GM19025 (cell line): Measurements from ENCODE around the gene ATXN1.

Experiments used
- ATAC-seq: cut with Tn5 transposase; IDR thresholded peaks from one replicate; pipeline ENCODE4 v1.9.1; 2021; ENCODE audit warnings: mild to moderate bottlenecking, low read depth, moderate library complexity; ENCODE audit not compliant: unreplicated experiment

ATXN1 gene

DNA sequence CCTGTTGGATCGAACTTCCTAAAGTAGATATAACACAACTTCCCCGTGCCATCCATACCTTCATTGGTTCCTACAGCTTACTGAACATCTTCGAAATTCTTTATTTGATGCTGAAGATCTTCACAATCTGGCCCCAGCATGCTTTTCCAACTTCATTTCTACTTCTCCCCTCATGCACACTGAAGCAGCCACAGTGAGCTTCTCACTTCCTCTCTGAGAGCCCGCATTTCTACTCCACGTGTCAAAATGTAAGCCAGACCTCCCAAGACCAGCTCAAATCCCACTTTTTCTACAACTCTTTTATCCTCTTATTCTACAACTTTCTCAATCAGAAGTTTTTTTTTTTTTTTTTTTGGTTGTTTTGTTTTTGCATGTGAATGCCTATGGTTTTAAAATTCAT, 268.1 kb downstream of the ATXN1 start:
- ATAC-seq: no peak

DNA sequence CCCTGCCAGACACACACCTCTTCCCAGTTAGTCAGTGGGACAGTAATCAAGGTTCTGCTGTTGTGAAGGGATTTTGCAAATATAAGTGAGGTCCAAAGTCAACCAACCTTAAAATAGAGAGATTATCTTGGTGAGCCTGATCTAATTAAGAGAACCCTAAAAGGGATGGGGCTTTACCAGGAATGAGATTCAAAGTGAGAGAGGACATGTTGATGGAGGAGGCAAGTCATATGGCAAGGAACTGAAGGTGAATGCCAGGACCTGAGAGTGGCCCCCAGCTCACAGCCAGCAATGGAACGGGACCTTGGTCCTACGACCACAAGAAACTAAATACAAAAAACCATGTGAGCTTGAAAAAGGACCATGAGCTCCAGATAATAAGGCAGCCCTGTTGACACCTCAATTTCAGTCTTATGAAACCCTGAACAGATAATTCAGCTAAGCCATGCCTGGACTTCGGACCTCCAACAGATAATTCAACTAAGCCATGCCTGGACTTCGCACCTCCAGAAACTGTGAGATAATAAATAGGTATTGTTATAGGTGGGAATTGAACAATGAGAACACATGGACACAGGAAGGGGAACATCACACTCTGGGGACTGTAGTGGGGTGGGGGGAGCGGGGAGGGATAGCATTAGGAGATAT, 269.5 kb downstream of the ATXN1 start:
- ATAC-seq: no peak

DNA sequence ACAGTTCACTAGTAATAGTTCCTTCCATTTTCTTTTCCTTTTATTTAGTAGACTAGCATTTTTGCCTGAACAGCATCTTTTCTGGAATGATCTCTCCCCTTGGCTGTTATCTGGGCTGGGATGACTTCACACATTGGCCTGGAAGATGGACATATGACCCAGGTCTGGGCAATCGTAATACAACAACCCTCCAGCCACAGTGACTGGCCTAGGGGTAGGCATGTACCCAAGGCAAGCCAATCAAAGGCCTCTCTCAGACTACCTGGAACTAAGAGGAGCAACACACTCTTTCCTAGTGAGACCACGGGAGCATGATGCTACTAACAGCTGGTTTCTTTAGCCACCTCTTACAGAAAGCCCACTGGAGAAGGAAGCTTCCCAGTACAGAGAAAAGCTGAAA, 270.6 kb downstream of the ATXN1 start:
- ATAC-seq: no peak

DNA sequence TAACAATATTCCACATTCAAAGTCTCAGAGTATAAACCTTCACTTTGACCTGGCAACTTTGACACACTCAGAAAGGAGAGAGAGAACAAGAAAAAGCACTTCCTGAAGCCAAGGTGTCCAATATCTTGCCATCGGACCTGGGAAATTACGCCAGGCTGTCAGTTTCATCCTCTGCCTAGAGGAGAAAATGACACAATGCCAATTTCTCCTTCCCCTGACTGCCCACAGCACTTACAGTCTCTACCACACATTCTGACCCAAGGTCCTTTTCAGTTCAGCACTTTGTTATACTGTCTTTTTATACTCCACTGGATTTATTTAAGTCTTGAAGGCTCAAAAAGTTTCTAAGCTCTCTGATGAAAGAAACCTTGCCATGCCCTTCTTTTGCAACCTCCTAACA, 272.4 kb downstream of the ATXN1 start:
- ATAC-seq: no peak

DNA sequence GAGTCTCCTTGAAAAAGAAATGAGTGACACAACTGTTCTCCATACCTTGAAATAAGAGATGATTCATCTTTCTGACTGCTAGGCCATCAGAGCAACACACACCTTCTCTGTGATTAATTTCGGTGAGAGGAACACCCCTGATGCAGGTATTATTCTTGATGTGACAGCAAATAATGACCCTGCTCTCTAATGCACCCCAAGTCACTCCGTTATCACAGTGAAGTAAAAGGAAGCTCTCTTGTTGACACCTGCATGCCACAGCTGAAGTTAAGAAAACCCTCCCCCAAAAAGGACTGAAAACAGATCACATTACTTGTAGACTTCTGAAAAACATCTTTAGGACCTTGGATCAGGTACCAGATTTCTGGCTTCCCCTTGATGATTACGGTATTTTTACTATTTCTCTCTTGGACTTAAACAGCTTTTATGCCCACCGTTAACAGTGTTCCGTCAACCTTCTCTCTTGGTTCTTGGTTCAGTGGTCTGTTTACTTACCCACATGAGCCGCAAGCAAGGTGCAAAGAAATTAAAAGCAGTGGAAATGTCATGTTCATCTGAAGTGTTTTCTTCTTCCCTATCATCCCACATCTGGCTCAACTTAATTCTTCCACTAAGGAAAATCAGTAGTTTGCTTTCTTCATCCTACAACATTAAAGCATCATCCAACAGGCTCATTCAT, 273.1 kb downstream of the ATXN1 start:
- no peak for ATAC-seq

DNA sequence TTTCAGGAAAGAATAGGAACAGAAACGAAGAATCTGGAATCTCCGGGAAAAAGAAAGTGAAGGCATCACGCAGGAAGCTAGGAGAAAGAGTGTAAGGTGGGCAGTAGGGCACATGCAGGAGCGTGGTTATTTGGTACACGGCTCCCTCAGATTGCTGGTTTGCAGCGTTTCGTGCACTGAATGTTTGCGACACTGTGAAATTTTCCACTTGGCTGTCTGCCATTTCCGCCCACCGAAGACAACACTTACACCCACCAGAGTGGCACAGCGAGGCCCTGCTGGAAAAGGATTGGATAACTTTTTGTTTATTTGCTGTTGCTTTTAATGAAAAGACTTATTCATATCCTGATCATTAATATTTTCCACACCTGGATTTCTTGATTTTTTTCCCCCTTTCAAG, 274.6 kb downstream of the ATXN1 start:
- ATAC-seq: no peak

DNA sequence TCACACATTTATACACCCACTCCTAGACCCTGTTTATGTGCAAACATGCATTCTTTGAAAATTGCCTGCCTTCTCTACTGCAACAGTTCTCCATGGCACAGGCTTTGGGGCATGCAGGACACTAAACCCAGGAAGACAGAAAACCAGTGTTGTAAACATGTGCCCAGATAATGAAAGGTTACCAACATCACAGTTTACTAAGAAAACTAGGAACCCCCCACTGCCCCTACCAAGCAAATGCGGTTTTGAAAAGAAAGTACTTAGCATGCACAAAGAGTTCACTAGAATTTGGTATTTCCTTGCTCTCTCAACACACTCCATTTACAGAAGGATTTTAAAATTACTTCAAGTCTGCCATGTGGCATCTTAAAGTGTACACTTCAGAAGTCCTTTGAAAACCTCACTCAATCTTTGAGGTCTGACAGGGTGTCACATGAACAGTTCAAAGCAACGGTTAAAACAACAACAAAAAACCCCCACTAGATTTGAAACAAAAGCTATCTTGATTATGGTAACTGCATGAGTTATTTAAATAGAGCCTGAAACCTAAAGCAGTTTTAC, 277.9 kb downstream of the ATXN1 start:
- no peak for ATAC-seq

DNA sequence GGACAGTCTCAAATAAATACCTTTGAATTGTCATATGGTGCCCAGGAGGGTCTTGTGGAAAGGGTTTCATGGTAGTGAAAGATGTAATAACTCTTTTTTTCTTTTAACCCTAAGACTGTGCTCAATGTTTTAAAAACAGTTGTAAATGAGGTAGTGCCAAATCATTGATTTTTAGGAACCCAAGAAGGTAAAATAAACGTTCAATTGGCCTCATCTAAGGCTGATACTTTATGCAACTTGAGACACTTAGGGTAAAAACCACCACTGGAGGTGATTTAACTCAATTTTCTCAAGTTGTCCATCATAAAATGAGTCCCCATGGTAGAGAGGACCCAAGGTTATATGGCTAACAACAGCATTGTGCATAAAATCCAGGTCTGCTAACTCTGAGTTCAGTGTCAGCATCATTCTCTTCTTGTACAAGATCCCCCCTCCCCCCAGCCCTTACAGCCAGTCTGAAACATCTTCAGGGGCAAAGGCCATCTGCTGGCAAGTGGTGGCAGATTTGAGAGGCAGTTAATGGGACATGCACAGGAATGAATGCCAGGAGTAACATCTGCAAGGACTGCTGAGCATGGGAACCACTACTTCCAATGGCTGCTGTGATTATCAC, 278.5 kb downstream of the ATXN1 start:
- no peak for ATAC-seq

DNA sequence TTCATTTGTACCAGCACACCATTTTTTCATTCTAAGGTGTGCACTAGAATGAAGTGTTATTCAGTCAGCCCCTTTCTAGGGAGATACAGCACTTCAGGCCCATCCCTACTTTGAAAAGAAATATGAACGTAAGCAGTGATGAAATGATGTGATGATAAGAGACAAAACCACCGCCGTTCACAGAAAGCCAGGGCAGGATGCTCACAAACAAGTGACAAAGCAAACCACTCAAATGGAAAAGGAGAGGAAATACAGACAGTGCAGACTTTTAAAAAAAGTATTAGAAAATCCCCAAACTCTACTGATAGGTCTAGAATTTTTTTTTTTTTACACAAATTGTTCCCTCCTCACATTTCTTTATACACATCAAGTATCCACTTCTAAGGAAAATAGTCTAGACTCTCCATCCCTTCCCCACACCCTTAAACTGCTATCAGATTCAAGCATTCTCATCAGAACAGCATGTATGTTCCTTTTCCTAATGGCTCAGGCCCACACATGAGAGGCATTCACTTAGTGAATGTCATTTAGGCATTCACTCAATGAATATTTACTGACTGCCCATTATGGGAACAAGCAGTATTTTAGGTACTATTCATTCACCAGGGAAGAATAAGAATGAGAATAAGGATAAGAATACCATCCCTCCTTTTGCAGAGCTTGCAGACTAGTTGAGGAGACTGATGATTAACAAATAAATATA, 279.4 kb downstream of the ATXN1 start:
- ATAC-seq: no peak

DNA sequence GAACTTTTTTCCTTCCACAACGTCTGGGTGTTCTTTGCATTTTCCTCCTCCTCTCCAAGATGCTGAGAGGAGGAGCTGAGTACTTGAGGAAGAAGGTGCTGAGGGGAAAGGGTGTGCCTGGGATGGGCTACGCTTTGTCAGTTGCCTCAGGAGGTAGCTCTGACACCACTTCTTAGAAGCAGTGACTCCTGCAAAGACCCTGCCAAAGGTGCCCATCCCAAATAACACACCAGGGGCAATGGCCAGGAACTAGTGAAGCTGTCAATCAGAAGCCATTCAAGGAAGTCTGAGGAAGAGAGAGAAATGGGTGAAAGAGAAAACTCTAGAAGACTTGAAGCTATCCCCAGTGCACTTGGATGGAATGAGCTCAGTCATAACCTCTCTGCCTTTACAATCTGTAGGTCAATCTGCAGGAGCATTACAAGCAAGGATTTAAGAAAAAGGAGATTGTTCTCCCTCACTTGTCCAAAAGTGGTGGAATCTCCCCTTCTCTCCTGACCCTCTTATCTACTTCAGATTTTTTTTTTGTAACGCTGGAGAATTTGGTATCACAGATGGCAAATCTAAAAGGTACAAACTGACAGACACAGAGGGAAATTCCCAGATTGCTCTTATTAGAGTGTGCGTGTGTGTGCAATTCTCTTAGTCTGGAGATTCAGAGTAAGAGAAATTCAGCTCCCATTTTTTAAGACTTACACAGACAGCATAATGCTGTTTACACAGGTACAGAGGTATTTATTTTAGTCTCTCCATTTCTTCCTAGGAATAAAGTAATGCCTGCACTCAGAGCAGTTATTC, 280.3 kb downstream of the ATXN1 start:
- ATAC-seq: no peak

DNA sequence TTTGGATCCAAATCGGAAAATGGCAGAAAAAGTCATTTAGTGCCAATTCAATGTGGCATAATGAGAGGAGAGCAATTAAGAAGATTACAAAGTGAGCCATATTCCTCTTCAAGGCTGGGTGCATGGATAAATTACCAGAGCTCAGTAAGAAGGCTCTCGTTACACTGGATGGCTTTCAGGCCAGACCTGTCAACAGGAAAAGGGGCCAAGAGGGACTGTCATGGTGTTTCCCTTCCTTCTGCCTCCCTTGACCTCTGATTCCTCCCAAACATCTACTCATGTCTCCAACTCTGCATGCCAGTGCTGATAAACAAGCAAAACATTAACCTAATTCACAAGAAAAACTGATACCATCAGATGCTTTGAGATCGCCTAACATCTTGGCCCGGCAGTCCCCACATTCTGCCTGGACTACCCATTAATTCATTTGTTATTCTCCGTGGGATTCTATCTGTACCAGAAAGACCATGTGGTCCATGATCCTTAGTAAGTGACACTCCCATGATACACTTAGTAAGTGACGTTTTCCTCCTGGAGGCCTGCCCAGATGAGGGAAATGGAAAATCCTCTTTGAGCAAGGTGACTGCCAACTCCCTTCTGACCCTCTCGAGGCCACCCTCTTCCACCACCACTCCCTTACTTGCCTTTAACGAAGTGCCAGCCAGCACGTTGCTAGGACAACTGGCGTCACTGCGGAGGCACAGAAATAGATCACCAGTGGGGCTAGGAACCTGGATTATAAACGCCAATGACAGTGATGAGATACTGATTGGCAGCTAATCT, 283.7 kb downstream of the ATXN1 start:
- ATAC-seq: no peak

DNA sequence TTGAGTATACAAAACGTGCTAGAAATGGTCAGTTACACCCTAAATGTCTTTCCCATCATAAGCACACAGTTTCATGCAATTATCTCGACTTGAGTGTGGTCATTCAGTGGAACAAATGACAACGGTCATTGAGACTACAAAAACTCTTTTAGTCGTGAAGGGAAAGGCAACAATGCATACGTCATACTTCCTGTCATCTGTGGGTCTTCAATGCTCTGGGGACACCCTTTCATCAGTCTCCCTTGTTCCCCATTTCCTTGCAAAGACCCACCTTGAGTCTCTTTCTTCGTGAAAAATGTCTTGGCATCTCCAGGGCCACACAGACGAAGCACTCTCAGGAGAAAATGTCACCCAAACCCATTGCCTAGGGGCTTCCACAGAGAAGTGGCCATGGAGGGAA, 284.4 kb downstream of the ATXN1 start:
- no peak for ATAC-seq

DNA sequence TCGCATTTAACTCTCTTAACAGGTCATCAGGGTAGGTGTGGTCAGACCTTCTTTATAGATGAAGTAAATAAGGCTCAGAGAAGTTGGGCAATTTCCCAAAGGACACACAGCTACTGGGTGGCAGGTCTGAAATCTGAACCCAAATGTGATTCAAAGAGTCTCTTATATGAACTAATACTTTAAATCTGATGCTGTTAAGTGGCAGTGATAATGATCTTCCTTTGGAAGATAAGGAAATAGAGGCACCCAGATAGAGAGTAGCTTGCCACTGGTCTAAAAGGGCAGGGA, 285.8 kb downstream of the ATXN1 start:
- ATAC-seq: no peak

DNA sequence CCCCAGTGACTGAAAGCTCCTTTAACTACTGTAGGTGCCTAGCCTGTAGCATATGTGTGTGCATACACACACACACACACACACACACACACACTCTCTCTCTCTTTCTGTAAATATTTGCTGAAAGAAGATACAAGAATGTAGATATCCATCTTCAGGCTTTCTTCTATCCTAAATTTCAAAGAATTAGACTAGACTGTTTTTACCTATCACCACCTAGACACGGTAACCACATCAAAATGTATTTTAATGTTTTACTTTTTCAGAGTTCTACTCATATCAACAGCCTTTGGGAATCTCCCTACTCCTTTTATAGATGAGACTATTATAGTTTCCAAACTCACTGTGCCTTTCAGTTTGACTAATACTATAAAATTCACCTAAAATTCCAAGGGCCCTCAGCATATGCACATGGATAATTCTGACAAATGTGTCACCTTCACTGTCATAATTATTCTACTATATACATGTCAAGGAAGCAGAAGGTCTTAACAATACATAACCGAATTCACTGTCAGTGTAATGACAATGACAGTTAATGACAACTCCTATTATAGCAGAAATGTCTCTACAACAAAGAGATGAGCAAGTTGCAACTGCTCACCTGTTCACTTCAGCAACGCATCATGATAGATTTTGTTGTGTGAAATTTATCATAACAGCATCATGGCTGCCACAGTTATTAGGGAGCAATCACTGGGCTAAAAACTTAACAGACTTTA, 286.3 kb downstream of the ATXN1 start:
- peak; percentile 36 for ATAC-seq

DNA sequence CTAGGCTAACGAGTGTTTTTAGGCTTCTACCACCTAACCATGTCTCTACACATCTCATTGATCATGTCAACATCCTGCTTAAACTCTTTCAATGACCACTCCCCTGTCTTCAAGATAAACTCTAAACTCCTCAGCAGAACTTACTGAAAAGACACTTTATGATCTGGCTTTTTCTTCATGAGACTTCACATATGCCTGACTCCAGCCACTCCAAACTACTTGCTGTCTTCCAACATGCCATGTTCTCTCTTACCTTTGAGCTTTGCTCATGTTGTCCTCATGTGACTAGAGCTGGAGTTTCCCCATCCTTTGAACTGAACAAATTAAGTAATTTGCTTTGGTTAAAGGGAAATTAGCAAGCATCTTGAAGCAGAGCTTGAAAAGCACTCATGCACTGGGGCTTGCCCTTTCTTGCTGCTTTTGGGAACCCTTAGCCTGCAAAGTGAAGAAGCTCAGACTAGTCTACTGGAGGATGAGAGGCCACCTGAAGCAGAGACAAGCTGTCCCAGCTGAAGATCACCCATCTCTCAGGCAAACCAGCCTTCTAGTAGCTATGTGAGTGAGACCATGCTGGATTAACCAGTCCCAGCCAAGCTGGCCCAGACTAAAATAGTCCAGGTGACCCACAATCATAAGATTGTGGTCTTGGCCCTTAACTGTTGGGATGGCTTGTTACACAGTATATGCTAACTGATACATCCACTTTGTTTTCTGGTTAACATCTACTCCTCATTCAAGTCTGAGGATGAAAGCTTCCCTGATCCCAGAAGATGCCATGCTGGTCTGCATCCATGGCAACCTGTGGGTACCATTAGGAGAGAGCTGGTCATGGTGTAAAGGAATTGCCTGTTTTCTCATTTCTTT, 287.1 kb downstream of the ATXN1 start:
- no peak for ATAC-seq

DNA sequence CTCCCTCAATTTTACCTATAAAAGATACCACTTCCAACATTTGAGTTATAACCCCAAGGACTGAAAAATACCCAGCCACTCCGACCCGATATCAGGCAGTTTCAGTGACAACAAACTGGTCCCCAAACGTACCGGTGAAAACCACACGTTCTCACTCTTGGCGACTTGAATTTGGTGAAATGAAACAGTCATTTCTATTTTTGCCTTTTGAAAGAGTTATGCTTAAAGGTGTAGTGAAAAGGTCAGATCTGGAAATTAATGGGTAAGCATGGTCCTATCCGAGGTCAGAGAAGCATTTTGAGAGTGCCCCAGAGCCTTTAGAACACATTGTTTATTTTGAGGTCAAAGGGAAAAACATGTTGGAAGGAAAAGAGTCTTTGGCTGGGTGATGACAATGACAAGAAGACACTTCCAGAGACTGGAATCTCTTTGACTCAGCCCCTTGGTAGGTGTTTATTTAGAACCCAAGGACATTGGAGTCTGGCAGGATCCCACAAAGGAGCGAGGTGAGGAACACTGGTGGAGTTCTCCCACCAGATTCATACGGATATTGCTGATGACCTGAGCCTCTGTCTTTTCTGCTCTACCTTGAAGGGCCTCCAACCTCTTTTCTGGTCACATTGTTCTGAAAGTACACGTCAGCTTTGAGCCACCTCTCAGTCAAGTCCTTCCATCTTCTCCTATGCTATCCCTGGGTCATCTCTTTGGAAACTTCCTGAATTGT, 287.9 kb downstream of the ATXN1 start:
- ATAC-seq: peak; percentile 44

DNA sequence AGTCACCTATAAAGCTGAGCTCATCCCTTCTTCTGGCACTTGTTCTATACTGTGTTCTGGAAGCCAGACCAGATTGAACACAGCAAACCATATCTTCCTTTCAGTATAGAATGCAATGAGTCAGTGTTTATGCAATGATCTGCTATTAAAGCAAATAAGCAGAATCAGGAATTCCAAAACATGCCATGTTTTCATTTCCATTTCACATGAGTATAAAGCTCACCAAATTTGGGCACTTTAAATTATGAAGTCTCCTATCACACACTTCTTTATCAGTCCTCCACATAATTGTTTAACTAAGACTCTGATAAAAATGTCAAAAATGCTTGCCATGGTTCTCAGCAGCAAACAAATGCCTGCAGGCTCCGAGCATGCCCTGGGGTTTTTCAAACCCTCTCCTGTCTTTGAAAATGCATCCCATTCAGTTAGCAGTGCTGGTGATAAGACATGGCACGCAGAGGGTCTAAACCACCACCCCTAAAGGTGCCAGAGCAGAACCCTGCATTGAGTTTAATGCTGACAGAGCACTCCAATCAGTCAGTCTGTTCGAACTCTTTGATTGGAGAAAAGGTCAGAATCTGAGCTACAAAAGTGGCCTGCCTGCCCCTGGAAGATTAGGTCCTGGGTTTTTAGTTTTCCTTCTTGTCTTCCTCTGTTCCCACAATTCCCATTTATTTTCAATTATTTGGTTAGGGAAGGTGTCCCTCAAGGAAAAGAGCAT, 288.8 kb downstream of the ATXN1 start:
- ATAC-seq: no peak
